ENCODE results near the gene SLC6A17. TPM values are rescaled to one million over a fixed set of nuclear protein-coding genes. Genes with fewer than 3 reads are reported as not detected.

The SLC6A17 gene
- total RNA-seq, 1 donor from 2014 or later: 0.11 TPM

DNA sequence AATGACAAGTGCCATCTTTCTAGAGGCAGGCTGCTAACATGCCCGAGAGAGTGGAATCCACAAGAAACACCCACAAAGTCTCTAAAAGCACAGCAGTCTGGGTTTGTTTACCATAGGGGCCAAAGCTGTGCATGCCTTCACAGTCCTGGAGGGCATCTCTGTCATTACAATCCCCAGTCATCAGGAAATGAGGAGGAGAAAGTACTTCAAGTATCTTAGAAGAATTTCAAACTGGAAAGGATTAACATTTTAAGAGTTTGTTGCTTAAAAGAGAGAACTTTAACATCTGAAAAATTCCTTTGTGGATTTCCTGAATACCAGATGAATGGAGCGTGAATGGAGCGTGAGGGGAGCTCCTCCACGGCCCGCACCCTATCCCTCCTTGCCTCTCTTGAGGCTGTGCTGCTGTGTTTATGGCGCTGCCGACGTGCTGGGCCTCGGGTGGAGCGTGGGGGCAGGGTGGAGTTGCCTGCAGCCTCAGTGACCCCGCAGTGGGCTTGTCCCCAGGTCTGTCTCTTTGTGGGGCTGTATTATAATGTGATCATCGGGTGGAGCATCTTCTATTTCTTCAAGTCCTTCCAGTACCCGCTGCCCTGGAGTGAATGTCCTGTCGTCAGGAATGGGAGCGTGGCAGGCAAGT is 23.3 kb downstream of the SLC6A17 start:
- H3K4me3 ChIP-seq: no peak overlapping the region
- H3K27ac ChIP-seq: no peak overlapping the region
- no peaks in the 10 kb centered on the region for H3K4me1 ChIP-seq
- H3K27me3 ChIP-seq: no peaks in the 10 kb centered on the region
- intact Hi-C loops (cut with DNase I): no loop called here
- H3K9me3 ChIP-seq: no peaks in the 10 kb centered on the region
- TF ChIP-seq, protein P1, sequence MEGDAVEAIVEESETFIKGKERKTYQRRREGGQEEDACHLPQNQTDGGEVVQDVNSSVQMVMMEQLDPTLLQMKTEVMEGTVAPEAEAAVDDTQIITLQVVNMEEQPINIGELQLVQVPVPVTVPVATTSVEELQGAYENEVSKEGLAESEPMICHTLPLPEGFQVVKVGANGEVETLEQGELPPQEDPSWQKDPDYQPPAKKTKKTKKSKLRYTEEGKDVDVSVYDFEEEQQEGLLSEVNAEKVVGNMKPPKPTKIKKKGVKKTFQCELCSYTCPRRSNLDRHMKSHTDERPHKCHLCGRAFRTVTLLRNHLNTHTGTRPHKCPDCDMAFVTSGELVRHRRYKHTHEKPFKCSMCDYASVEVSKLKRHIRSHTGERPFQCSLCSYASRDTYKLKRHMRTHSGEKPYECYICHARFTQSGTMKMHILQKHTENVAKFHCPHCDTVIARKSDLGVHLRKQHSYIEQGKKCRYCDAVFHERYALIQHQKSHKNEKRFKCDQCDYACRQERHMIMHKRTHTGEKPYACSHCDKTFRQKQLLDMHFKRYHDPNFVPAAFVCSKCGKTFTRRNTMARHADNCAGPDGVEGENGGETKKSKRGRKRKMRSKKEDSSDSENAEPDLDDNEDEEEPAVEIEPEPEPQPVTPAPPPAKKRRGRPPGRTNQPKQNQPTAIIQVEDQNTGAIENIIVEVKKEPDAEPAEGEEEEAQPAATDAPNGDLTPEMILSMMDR (IDR thresholded peaks at IDR 0.05): no peak
- DNase-seq (ENCODE audit: low spot score in 2 of 2): no peak
- no peaks in the 10 kb centered on the region for H3K36me3 ChIP-seq

DNA sequence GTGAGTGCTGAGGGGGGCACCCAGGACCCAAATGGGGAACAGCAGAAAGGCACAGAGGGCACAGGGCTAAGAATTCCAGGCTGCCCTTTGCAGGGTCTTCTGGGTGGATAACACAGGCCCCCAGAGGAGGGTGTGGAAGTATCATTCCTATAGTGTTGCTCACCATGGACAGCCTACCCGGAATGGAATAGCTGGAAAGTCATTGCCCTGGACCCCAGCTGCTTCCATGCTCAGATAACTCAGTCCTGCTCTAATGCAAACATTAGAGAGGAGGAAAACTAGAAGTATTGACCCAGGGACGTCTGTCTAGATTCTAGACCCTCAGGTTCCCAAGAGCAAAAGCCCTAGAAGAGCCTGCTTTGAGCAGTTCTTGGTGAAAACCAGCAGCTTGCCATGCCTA is 24.7 kb downstream of the SLC6A17 start:
- H3K9me3 ChIP-seq: no peaks in the 10 kb centered on the region
- no peak for DNase-seq (ENCODE audit: low spot score in 2 of 2)
- H3K27me3 ChIP-seq: no peaks in the 10 kb centered on the region
- no peaks in the 10 kb centered on the region for H3K36me3 ChIP-seq
- H3K27ac ChIP-seq: no peak overlapping the region
- TF ChIP-seq, protein P1 (IDR thresholded peaks at IDR 0.05): no peak
- no peak overlapping the region for H3K4me3 ChIP-seq
- intact Hi-C loops (cut with DNase I): no loop called here
- H3K4me1 ChIP-seq: no peaks in the 10 kb centered on the region

GRCh38 chr1:110176299-110176956 is 26.1 kb downstream of the SLC6A17 start:
- intact Hi-C loops (cut with DNase I): no loop called here
- TF ChIP-seq, protein P1 (IDR thresholded peaks at IDR 0.05): no peak
- DNase-seq (ENCODE audit: low spot score in 2 of 2): no peak

GRCh38 chr1:110177775-110178174 is 27.5 kb downstream of the SLC6A17 start:
- no peaks in the 10 kb centered on the region for H3K36me3 ChIP-seq
- no peaks in the 10 kb centered on the region for H3K27me3 ChIP-seq
- no peak overlapping the region for H3K4me3 ChIP-seq
- no peaks in the 10 kb centered on the region for H3K9me3 ChIP-seq
- DNase-seq (ENCODE audit: low spot score in 2 of 2): no peak
- intact Hi-C loops (cut with DNase I): no loop called here
- TF ChIP-seq, protein P1 (IDR thresholded peaks at IDR 0.05): no peak
- no peaks in the 10 kb centered on the region for H3K4me1 ChIP-seq
- H3K27ac ChIP-seq: no peak overlapping the region

More at GRCh38 chr1:110176299-110176956, 26.1 kb downstream of the SLC6A17 start:
- H3K27ac ChIP-seq: no peak overlapping the region
- no peak overlapping the region for H3K4me3 ChIP-seq
- no peaks in the 10 kb centered on the region for H3K36me3 ChIP-seq
- no peaks in the 10 kb centered on the region for H3K4me1 ChIP-seq
- H3K9me3 ChIP-seq: no peaks in the 10 kb centered on the region
- no peaks in the 10 kb centered on the region for H3K27me3 ChIP-seq

GRCh38 chr1:110183642-110184167 is 33.4 kb downstream of the SLC6A17 start:
- TF ChIP-seq, protein P1 (IDR thresholded peaks at IDR 0.05): no peak
- intact Hi-C loops (cut with DNase I): no loop called here
- peaks cover 10 to 15% of the 10 kb centered on the region in 2 donors for H3K4me1 ChIP-seq
- no peaks in the 10 kb centered on the region for H3K9me3 ChIP-seq
- H3K36me3 ChIP-seq: no peaks in the 10 kb centered on the region
- DNase-seq (ENCODE audit: low spot score in 2 of 2): no peak
- H3K27me3 ChIP-seq: no peaks in the 10 kb centered on the region
- H3K27ac ChIP-seq: no peak overlapping the region
- no peak overlapping the region for H3K4me3 ChIP-seq

Measured in ascending aorta (tissue), 2 donors.